HG02623 (cell line): ENCODE data around the gene MARK3.

ENCODE experiments used
- ATAC-seq: cut with Tn5 transposase; IDR thresholded peaks from one replicate; pipeline ENCODE4 v1.9.1; 2021; ENCODE audit warnings: moderate library complexity; ENCODE audit not compliant: unreplicated experiment

Gene MARK3

DNA sequence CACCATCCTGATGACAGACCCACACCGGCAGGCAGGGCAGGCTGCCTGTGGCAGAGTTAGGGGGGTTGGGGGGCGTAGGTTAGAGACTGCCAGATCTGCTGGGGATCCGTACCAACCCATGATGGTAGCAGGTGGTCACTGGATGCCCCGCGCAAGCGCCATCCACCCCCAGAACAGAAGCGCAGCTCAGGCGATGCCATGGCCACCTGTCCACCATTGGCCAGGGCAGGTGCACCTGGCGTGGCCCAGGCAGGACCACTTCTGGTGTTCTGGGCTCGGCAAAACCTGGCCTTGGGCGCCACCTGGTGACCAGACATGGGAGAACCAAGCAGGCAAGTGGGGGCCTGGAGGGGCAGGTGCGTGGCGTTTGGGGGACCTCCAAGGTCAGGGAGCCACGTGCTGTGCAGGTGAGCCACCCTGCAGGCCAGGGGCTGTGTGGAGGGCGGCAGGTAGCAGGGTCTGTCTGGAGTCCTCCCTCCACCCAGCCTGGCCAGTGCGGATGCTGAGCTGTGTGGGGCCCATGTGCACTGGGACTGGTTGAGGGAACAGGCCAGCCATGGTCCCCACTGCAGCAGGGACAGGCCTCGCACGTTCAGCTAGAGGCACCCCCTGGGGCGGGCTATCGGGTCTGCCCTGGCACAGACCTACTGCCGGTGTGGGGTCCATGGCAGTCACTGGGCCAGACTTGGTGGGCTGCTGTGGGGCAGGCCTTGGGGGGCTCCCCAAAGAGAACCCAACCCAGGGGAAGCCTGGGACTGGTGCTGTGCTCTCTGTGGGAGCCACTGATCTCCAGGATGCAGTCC, 161.6 kb downstream of the MARK3 start:
- no peak for ATAC-seq

DNA sequence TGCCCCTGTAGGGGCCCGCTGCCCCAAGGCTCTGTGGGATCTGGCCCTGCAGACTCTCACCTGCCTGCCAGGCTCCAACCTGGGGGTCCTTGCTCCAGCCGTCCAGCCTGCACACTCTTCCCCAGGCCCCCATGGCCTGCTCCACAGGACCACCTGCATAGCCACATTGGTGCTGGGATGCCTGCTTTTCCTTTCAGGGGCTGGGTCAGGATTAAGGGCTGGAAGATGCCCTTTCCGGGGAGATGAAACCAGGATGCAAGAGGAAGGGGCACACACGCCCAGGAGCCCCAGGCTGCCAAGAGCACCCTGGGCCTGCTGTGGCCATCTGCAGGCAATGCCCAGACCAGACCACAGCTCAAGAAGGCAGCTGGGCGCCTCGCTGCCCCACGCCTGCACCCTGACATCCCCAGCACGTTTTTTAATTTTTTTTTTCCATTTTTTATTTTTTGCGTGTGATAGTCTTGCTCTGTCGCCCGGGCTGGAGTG, 162.3 kb downstream of the MARK3 start:
- no peak for ATAC-seq

- ATAC-seq = no peak
These were observed 162.8 kb downstream of the MARK3 start for GRCh38 chr14:103547941-103548462.

DNA sequence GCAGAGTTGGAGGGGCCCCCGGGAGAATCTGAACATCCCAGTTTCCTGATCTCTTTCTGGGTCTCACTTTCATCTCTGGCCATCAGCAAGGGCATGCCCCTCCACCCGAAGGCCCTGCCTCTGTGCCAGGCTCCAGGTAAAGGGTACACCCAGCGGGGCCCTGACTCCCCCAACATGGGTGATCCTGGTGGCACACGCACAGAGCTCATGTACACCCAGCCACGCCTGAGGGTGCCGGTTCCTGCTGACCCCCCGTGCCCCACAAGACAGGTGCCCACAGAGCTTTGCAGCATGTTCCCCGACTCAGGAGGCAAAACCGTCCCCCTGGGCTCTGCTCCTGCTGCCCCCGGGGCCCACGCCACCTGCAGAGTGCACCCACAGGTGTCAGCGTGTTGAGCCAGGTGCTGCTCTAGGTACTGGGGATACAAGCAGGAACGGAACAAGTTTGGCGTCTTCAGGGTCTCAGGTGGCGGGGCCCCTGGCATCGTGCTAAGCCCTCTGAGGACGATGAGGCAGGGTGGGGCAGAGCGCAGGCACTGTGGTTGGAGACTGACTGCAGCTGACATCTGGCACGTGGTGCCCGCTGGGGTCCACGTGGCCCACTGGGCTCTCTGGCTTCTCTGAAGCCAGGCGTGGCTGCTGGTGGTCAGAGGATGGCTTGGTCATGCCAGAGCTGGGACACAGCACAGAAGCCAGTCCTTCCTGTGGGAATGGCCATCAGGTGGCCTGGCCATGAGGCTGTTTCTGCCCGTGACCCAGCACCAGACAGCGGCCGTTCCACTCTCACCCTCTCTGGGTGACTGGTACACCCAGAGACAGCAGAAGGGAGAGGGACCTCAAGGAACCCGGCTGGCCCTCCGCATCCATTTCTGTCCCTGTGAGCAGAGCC, 163.5 kb downstream of the MARK3 start:
- no peak for ATAC-seq

DNA sequence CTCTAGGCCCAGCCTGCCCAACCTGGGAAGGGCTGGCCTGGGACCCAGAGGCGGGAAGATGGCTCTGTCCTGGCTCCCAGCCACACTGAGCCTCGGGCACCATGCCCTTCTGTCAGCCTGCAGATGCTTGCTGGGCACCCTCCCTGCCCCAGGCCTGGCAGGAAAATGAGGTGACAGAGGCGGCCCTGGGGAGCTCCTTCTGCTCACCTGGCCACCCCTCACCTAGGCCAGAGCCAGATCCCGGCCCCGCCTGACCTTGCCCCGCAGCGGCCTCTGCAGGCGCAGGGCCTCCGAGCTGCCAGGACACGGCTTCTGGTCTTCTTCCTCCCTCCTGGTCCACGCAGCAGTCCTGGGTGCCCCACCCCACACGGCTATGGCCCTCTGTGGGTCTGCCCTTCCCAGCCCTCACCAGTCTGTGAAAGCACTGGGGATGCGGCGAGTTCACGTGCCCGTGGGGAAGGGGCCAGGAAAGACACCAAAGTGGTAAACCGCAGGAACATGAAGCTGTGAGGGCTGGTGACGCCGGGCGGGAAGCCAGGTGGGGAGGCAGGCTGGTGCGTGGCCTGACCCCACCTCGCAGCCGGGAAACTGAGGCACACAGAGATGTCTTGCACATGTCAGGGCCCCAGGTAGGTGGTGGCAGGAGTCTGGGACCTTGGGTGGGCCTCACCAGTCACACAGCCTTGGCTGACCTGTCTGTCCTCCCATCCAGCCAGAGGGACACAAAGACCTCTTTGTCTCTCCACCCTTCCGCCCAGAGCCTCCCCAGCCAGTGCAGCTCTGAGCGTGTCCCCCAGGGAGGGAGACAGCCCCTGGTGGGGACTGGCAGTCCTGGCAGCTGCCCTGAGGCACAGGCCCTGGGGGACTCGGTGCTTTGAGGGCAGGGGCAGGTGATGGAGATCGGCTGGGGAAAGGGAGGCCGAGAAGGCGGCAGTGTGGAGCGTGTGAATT, 164.4 kb downstream of the MARK3 start:
- no peak for ATAC-seq

DNA sequence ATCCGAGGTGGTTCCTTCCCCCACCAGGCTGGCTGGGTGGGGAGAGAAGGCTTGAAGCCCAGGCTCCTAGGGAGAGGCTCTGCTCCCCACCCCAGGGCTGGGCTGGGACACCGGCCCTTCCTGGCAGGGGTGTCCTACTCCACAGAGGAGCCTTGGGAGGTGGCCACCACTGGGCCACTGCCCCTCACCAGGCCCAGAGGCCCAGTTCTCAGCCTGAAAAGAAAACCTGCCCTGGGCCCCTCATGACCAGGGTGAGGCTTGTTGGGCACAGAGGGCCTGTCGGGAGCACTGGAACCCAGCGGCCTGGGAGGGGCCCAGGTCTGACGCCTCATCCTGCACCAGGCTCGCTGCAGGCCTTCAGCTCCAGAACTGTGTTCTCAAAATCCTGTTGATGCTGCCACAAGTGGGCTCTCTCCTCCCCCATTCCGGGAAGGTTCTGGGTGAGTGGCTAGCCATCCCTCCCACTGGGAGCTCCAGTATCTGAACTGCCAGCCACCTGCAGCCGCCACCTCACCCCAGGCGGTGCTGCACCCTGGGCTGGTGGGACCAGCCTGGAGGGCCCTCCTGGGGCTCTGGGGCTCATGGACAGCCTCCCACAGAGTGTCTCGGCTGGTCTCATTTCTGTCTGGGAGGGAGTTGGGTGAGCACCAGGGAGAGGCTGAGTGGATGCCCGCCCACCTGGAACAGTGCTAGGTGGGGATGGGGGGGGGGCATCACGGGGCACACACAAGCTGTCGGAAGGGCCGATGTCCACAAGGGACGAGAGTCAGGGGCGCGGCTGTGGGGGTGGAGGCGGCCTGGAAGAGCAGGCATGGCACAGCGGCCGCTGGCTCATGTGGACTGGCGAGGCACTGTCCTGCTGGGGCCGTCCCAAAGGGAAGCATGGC, 165.5 kb downstream of the MARK3 start:
- no peak for ATAC-seq

GRCh38 chr14:103551338-103551762, 166.1 kb downstream of the MARK3 start:
- no peak for ATAC-seq

DNA sequence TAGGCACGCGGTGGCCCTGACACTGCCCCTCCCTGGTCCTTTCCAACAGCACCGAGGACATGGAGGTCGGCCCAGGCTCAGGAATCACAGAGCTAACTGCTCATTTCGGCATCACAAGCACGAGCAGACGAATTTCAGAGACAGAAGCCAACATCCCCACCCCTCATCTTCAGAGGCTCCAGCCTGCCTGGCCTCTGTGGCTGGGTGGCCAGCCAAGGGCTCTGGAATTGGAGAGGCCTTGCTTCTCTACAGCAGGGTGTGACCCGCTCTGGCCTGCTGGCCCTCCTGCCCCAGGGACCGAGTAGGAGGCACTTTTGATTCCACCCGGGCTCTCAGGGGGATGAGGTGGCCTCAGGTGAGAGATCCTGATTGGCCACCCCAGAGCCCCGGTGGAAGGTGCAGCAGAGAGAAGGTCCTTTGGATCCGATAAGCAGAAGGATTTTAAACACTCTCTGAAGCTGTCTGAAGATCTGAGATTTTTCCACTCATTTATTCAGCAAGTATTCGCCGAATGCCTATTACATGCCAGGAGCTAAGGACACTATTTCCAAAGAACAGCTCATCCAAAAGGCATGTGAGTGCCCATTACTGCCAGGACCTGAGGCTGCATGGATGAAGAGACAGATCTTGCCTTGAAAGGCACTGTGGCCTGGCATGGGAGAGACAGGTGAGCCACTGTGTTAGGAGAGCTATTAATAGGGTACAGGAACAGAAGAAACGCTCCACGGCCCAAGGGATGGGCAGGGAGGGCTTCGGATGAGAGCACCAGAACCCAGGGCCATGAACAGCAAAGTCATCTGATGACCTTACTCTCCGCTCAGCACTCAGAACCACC, 167.0 kb downstream of the MARK3 start:
- ATAC-seq = no peak

- no peak for ATAC-seq
These were observed 167.6 kb downstream of the MARK3 start for GRCh38 chr14:103552846-103553210.
